H9 (cell line): ENCODE results near the gene ARHGAP10. TPM values are rescaled to one million over a fixed set of nuclear protein-coding genes. Genes with fewer than 3 reads are reported as not detected.

ENCODE experiments used
- DNase-seq: peaks from one replicate; pipeline ENCODE4 v3.0.0-alpha.2; 2017
- H2AFZ ChIP-seq: one replicate; pipeline ENCODE4 v1.6.1; 2013; ENCODE audit warnings: mild to moderate bottlenecking, low read length, control low read depth, moderate library complexity
- H2AK5ac ChIP-seq: 2 replicates; pipeline ENCODE4 v1.6.1; 2013; ENCODE audit warnings: low read length, control low read depth, mixed read lengths; ENCODE audit not compliant: insufficient read length
- H2BK120ac ChIP-seq: one replicate; pipeline ENCODE4 v1.6.1; 2013; ENCODE audit warnings: low read depth, mild to moderate bottlenecking, low read length, control low read depth, inconsistent platforms; ENCODE audit not compliant: poor library complexity, severe bottlenecking
- H2BK12ac ChIP-seq: 2 replicates; pipeline ENCODE4 v1.6.1; 2013; ENCODE audit warnings: low read length, control low read depth, mixed read lengths, low read depth; ENCODE audit not compliant: insufficient read length
- H2BK15ac ChIP-seq: 2 replicates; pipeline ENCODE4 v1.6.1; 2013; ENCODE audit warnings: low read depth, low read length, control low read depth
- H2BK20ac ChIP-seq: one replicate; pipeline ENCODE4 v1.6.1; 2013; ENCODE audit warnings: low read depth, mild to moderate bottlenecking, low read length, control low read depth, inconsistent platforms; ENCODE audit not compliant: poor library complexity, severe bottlenecking
- H2BK5ac ChIP-seq: 2 replicates; pipeline ENCODE4 v1.6.1; 2013; ENCODE audit warnings: low read length, control low read depth, mixed read lengths; ENCODE audit not compliant: insufficient read length
- H3K14ac ChIP-seq: 2 replicates; pipeline ENCODE4 v1.6.1; 2013; ENCODE audit warnings: low read length, control low read depth; ENCODE audit not compliant: insufficient read depth
- H3K18ac ChIP-seq: 2 replicates; pipeline ENCODE4 v1.6.1; 2013; ENCODE audit warnings: low read depth, mild to moderate bottlenecking, mixed read lengths, low read length, control low read depth; ENCODE audit not compliant: insufficient read length
- H3K23ac ChIP-seq: 2 replicates; pipeline ENCODE4 v1.6.1; 2013; ENCODE audit warnings: low read length, control low read depth, mixed read lengths, low read depth; ENCODE audit not compliant: insufficient read length
- H3K23me2 ChIP-seq: 2 replicates; pipeline ENCODE4 v1.6.1; 2013; ENCODE audit warnings: low read depth, mild to moderate bottlenecking, mixed read lengths, low read length, control low read depth; ENCODE audit not compliant: insufficient read length, poor library complexity, severe bottlenecking
- H3K27ac ChIP-seq: 2 replicates; pipeline ENCODE4 v1.5.1; 2013; ENCODE audit warnings: low read length, control low read depth, mixed read lengths, low read depth; ENCODE audit not compliant: insufficient read length
- H3K27me3 ChIP-seq: 2 replicates; pipeline ENCODE4 v1.6.1; 2013; ENCODE audit warnings: low read length, control low read depth, inconsistent platforms; ENCODE audit not compliant: insufficient read depth
- H3K4ac ChIP-seq: 2 replicates; pipeline ENCODE4 v1.6.1; 2013; ENCODE audit warnings: low read depth, mild to moderate bottlenecking, control low read depth, inconsistent platforms, low read length, moderate library complexity
- H3K4me1 ChIP-seq: 2 replicates; pipeline ENCODE4 v1.6.1; 2013; ENCODE audit warnings: low read length, control low read depth, inconsistent platforms; ENCODE audit not compliant: insufficient read depth
- H3K4me2 ChIP-seq: 2 replicates; pipeline ENCODE4 v1.6.1; 2013; ENCODE audit warnings: low read length, control low read depth, mixed read lengths; ENCODE audit not compliant: insufficient read length, insufficient read depth
- H3K56ac ChIP-seq: 2 replicates; pipeline ENCODE4 v1.6.1; 2013; ENCODE audit warnings: low read depth, mild to moderate bottlenecking, mixed read lengths, low read length, control low read depth; ENCODE audit not compliant: insufficient read length
- H3K79me1 ChIP-seq: 2 replicates; pipeline ENCODE4 v1.6.1; 2013; ENCODE audit warnings: low read depth, mild to moderate bottlenecking, moderate library complexity, low read length, control low read depth, inconsistent platforms; ENCODE audit not compliant: insufficient read depth, poor library complexity, severe bottlenecking
- H3K79me2 ChIP-seq: 2 replicates; pipeline ENCODE4 v1.6.1; 2013; ENCODE audit warnings: low read length, control low read depth, inconsistent platforms; ENCODE audit not compliant: insufficient read depth
- H3K9ac ChIP-seq: 2 replicates; pipeline ENCODE4 v1.6.1; 2013; ENCODE audit warnings: low read length, control low read depth, mixed read lengths; ENCODE audit not compliant: insufficient read length; ENCODE audit errors: extremely low read depth
- H3K9me3 ChIP-seq: one replicate; pipeline ENCODE4 v1.6.1; 2013; ENCODE audit warnings: low read depth, low read length, inconsistent platforms; ENCODE audit not compliant: control insufficient read depth
- H3T11ph ChIP-seq: one replicate; pipeline ENCODE4 v1.6.1; 2013; ENCODE audit warnings: mild to moderate bottlenecking, low read length, control low read depth, inconsistent platforms
- H4K20me1 ChIP-seq: one replicate; pipeline ENCODE4 v1.6.1; 2013; ENCODE audit not compliant: control insufficient read depth, insufficient read length, insufficient read depth
- H4K5ac ChIP-seq: 2 replicates; pipeline ENCODE4 v1.6.1; 2013; ENCODE audit warnings: low read depth, mild to moderate bottlenecking, mixed read lengths, low read length, control low read depth; ENCODE audit not compliant: insufficient read length
- H4K8ac ChIP-seq: replicated peaks from 2 replicates; pipeline ENCODE4 v1.6.1; 2013; ENCODE audit warnings: low read length, control low read depth, mixed read lengths, low read depth; ENCODE audit not compliant: insufficient read length
- H4K91ac ChIP-seq: 2 replicates; pipeline ENCODE4 v1.6.1; 2013; ENCODE audit warnings: low read depth, mild to moderate bottlenecking, moderate library complexity, mixed read lengths, low read length, control low read depth; ENCODE audit not compliant: insufficient read length
- H3K27ac Mint-ChIP-seq, 3 experiments: 2 replicates in 2 of 3; 3 replicates in 1 of 3; pipeline ENCODE4 v1.8.0; 2020 to 2021; ENCODE audit warnings: mixed read lengths in 3 of 3, mild to moderate bottlenecking in 1 of 3, moderate library complexity in 1 of 3
- H3K27me3 Mint-ChIP-seq: 2 replicates; pipeline ENCODE4 v1.8.0; 2021; ENCODE audit warnings: low read depth, mild to moderate bottlenecking, moderate library complexity, mixed read lengths
- H3K36me3 Mint-ChIP-seq, 3 experiments: 2 replicates in 2 of 3; 3 replicates in 1 of 3; pipeline ENCODE4 v1.8.0; 2020 to 2021; ENCODE audit warnings: low read depth in 3 of 3, mixed read lengths in 3 of 3; ENCODE audit not compliant: insufficient read depth in 1 of 3
- H3K4me1 Mint-ChIP-seq, 2 experiments: 2 replicates each; pipeline ENCODE4 v1.8.0; 2020; ENCODE audit warnings: mixed read lengths in 2 of 2
- H3K4me3 Mint-ChIP-seq, 2 experiments: 2 replicates in 1 of 2; 3 replicates in 1 of 2; pipeline ENCODE4 v1.8.0; 2020 to 2021; ENCODE audit warnings: mild to moderate bottlenecking in 2 of 2, mixed read lengths in 2 of 2, moderate library complexity in 1 of 2
- H3K9me3 Mint-ChIP-seq, 2 experiments: 2 replicates in 1 of 2; 3 replicates in 1 of 2; pipeline ENCODE4 v1.8.0; 2020; ENCODE audit warnings: mild to moderate bottlenecking in 2 of 2, mixed read lengths in 2 of 2, moderate library complexity in 1 of 2
- WGBS: extraction: QIAGEN DNeasy Blood & Tissue Kit; methylation state at CpG from one replicate; pipeline ENCODE4 v1.1.7; 2013; ENCODE audit warnings: missing lambda C conversion rate, low lambda C conversion rate, mixed read lengths; ENCODE audit not compliant: insufficient read length; ENCODE audit errors: extremely low coverage; 5-methylcytosine and 5-hydroxymethylcytosine counted together
- total RNA-seq: library from RNA; stranded (reverse); gene quantifications from 2 replicates; pipeline ENCODE4 v1.2.1, GENCODE V29; 2021
- TF ChIP-seq, protein P1 (sequence below): fragments of 200-600 bp; sonication (generic); conservative IDR thresholded peaks from 3 replicates; pipeline ENCODE4 v1.8.0; 2021; ENCODE audit warnings: antibody characterized with exemption, mild to moderate bottlenecking

Gene ARHGAP10
- total RNA-seq, 1 experiment from 2014 or later = 7.8 TPM

DNA sequence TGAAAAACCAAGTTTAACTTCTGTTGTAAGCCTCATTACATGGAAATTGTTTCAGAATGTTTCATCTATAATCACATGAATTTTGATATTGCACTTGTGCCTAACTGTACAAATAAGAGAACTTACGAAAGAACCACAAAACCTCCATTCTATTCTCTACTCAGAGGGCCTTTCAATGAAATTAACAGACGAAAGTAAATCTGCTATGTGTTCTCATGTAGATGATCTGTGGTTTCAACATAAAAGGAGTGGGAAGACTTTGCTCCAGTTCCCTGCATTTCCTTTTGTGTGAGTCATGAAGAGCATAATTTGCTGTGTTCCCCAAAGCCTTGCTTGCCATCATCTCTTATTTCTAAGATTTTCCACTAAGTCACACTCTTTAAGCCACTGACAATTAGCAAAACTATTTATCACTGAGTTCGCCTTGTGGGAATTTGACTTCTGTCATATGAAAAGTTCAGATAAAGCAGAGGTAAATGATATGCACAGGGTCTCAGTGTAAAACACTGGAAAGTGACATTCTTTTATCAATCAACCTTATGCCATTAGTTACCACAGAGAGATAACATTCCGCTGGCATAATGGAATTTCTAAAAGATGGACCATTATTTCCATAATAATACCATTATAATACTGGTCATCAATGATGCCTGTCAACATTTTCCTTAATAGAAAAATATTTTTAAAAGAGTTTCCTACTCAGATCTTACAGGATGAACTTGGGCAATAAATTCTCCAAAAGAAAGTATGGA, 380.5 kb downstream of the ARHGAP10 start:
- no CpG with 5 or more reads among the region's 4 CpGs for WGBS
- H4K8ac ChIP-seq = no peak overlapping the region
- H3K36me3 Mint-ChIP-seq = peaks cover 3 to 12% (median 3%) of the 10 kb centered on the region in 3 experiments; a peak in 4 of 7 replicates

More for the DNA sequence above, 380.5 kb downstream of the ARHGAP10 start:
- Histone ChIP-seq H3K18ac (no peak overlapping the region), H3T11ph (no peak overlapping the region), H2BK20ac (no peak overlapping the region), H4K91ac (no peak overlapping the region), H3K4me2 (no peak overlapping the region), H3K4ac (no peak overlapping the region), H3K23ac (no peak overlapping the region), H2BK12ac (no peak overlapping the region), H3K56ac (no peak overlapping the region), H3K27ac (no peak overlapping the region), H2BK120ac (no peak overlapping the region), H4K5ac (no peak overlapping the region), H3K9ac (no peak overlapping the region), H2AK5ac (no peak overlapping the region), H3K14ac (no peak overlapping the region), H4K20me1 (no peaks in the 10 kb centered on the region), H2BK15ac (no peak overlapping the region), H2AFZ (no peak overlapping the region), H3K9me3 (no peaks in the 10 kb centered on the region), H3K4me1 (no peaks in the 10 kb centered on the region), H3K79me2 (no peaks in the 10 kb centered on the region), H3K27me3 (no peaks in the 10 kb centered on the region), H2BK5ac (no peak overlapping the region), H3K79me1 (no peaks in the 10 kb centered on the region), H3K23me2 (no peaks in the 10 kb centered on the region)
- 0 out of 7 replicates have a peak overlapping the region, but pooled peaks of 1 of the 3 experiments have one; percentile 72 for H3K27ac Mint-ChIP-seq
- no peak overlapping the region for H3K4me3 Mint-ChIP-seq
- DNase-seq = no peak
- no peaks in the 10 kb centered on the region for H3K27me3 Mint-ChIP-seq
- H3K4me1 Mint-ChIP-seq = peaks cover 43 to 56% of the 10 kb centered on the region in 2 experiments
- peaks cover 0 to 7% of the 10 kb centered on the region in 2 experiments; a peak in 2 of 5 replicates for H3K9me3 Mint-ChIP-seq
- TF ChIP-seq, protein P1, sequence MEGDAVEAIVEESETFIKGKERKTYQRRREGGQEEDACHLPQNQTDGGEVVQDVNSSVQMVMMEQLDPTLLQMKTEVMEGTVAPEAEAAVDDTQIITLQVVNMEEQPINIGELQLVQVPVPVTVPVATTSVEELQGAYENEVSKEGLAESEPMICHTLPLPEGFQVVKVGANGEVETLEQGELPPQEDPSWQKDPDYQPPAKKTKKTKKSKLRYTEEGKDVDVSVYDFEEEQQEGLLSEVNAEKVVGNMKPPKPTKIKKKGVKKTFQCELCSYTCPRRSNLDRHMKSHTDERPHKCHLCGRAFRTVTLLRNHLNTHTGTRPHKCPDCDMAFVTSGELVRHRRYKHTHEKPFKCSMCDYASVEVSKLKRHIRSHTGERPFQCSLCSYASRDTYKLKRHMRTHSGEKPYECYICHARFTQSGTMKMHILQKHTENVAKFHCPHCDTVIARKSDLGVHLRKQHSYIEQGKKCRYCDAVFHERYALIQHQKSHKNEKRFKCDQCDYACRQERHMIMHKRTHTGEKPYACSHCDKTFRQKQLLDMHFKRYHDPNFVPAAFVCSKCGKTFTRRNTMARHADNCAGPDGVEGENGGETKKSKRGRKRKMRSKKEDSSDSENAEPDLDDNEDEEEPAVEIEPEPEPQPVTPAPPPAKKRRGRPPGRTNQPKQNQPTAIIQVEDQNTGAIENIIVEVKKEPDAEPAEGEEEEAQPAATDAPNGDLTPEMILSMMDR = no peak
